Stimulated activated naive B cell treated with anti-CD40 and anti-IgM and Interleukin-4, amounts not matched to agents 10 μg/mL and 1 μg/mL and 100 μg/mL, for 72 hours (primary cell): ENCODE measurements around the gene RRP9.
A peak's percentile ranks its signal among the peaks of the same experiment; 100 is the strongest.

Experiments
- ATAC-seq, 2 donors: fragments of 150-1000 bp; cut with Tn5 transposase; replicated peaks; 2 replicates each; pipeline ENCODE4 v1.10.0; 2021; ENCODE audit warnings: moderate library complexity in 1 of 2
- DNase-seq: peaks from one replicate; pipeline ENCODE4 v3.0.0; 2021
- H3K27ac Mint-ChIP-seq: one replicate; pipeline ENCODE4 v1.8.0; 2022; ENCODE audit warnings: mild to moderate bottlenecking, mixed read lengths
- H3K27me3 Mint-ChIP-seq, 2 donors: one replicate each; pipeline ENCODE4 v1.8.0; 2022; ENCODE audit warnings: mixed read lengths in 2 of 2
- H3K36me3 Mint-ChIP-seq, 2 donors: one replicate each; pipeline ENCODE4 v1.8.0; 2022; ENCODE audit warnings: mixed read lengths in 2 of 2, mild to moderate bottlenecking in 1 of 2
- H3K4me1 Mint-ChIP-seq, 2 donors: one replicate each; pipeline ENCODE4 v1.8.0; 2022; ENCODE audit warnings: mixed read lengths in 2 of 2, mild to moderate bottlenecking in 1 of 2
- H3K4me3 Mint-ChIP-seq, 2 donors: one replicate each; pipeline ENCODE4 v1.8.0; 2022; ENCODE audit warnings: mild to moderate bottlenecking in 2 of 2, mixed read lengths in 2 of 2, moderate library complexity in 1 of 2
- H3K9me3 Mint-ChIP-seq, 2 donors: one replicate each; pipeline ENCODE4 v1.8.0; 2022; ENCODE audit warnings: mixed read lengths in 2 of 2, mild to moderate bottlenecking in 1 of 2

RRP9 gene

DNA sequence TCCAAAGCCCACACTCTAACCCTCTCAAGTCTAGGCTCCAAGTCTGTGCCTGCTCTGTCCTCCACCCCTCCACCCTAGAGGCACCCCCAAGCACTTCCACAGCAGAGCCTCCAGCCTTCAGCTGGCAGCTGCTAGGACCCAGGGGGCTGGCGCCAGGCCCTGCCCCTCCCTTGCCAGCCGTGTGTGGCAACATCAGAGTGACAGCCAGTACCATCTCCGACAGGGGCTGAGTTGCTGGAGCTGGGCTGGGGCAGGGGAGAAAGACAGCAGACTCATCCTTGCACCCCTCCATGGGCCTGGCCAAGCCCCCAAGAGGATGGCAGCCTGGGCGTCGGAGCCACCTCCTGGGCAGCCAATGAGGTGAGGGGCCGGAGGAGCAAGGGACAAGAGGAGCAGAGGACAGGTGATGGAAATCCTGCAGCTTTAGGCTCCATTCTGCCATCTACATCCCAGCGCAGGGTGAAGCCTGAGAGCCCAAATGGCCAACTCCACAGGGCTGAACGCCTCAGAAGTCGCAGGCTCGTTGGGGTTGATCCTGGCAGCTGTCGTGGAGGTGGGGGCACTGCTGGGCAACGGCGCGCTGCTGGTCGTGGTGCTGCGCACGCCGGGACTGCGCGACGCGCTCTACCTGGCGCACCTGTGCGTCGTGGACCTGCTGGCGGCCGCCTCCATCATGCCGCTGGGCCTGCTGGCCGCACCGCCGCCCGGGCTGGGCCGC lies 13.6 kb upstream of the RRP9 start, which contains the start of gene GPR62:
Gene GPR62 (plus strand): TSS at position 207 of the 718 bp plus-strand sequence. CDS start 272 bp downstream, at position 479.
- peaks cover 1 to 9% of the 10 kb centered on the region in 2 donors for H3K36me3 Mint-ChIP-seq
- H3K9me3 Mint-ChIP-seq = no peaks in the 10 kb centered on the region
- H3K4me3 Mint-ChIP-seq = peak within 1 kb of the TSS; percentile 44 to 68
- H3K27me3 Mint-ChIP-seq = peaks cover 35 to 42% of the 10 kb centered on the region in 2 donors
- H3K4me1 Mint-ChIP-seq = peaks cover 0 to 5% of the 10 kb centered on the region in 2 donors
- no peak for DNase-seq
- no peak within 1 kb of the TSS for H3K27ac Mint-ChIP-seq
- ATAC-seq = no peak

DNA sequence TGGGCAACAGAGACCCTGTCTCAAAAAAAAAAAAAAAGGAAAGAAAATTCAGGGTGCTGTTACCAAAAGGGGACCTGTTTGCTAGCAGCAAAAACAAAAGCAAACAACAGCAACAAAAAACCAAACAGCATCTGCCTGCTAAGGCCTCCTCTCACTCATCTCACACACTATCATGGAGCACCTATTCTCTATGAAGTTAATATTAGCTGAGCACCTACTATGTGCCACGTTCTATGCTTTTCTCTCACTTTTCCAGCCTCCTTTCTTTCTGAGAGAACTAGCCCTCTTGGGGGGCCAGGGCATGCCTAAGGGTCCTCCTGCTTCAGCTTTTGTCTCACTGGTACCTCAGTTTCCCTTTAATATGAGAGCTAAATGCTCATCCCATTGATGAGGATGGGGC lies 13.0 kb upstream of the RRP9 start:
- Mint-ChIP-seq H3K9me3 (no peaks in the 10 kb centered on the region), H3K4me3 (no peak overlapping the region), H3K27me3 (peaks cover 35 to 40% of the 10 kb centered on the region in 2 donors), H3K27ac (no peak overlapping the region), H3K36me3 (peaks cover 0 to 9% of the 10 kb centered on the region in 2 donors), H3K4me1 (peaks cover 0 to 5% of the 10 kb centered on the region in 2 donors)
- DNase-seq (no peak), ATAC-seq (no peak)

DNA sequence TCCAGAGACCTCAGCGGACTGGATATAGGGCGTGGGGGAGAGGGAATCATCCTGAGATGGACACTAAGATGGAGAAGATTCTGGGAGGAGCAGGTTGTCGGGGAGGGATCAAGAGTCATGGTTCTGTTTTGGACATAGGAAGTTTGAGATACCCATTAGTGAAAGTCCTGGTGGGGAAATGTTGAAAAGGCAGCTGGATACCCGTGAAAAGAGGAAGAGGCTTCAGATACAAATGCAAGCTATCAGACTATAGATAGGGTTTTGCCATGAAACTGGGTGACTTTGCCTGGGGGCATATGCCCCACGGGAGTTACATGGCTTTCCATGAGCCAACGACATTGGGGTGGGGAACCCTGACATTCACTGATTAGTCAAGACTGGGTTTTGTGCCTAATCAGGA lies 12.4 kb upstream of the RRP9 start:
- peaks cover 0 to 13% of the 10 kb centered on the region in 2 donors for H3K36me3 Mint-ChIP-seq
- ATAC-seq = no peak
- no peak overlapping the region for H3K27ac Mint-ChIP-seq
- no peak overlapping the region for H3K4me3 Mint-ChIP-seq
- no peaks in the 10 kb centered on the region for H3K9me3 Mint-ChIP-seq
- peaks cover 0 to 5% of the 10 kb centered on the region in 2 donors for H3K4me1 Mint-ChIP-seq
- no peak for DNase-seq
- H3K27me3 Mint-ChIP-seq = peaks cover 34 to 35% of the 10 kb centered on the region in 2 donors

DNA sequence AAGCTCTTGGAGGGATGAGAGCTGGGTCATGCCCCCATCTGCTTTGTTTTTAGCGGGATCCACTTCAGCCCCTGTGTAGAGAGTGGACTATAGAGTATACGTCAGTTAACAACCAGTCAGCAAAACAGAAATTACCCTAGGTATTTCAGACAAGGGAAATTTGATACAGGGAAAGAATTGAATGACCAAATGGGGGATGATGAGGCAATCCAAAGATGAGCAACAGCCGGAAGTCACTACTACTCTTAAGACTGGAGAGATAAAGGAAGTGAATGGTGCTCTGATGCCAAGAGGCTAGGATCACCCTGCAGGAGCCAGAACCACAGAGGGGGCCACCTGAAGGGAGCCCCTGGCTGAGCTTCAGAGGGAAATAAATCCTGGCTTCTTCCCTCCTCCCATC lies 11.7 kb upstream of the RRP9 start:
- peaks cover 0 to 5% of the 10 kb centered on the region in 2 donors for H3K4me1 Mint-ChIP-seq
- no peak overlapping the region for H3K4me3 Mint-ChIP-seq
- H3K27ac Mint-ChIP-seq = no peak overlapping the region
- ATAC-seq (no peak), DNase-seq (no peak)
- peaks cover 32 to 34% of the 10 kb centered on the region in 2 donors for H3K27me3 Mint-ChIP-seq
- H3K9me3 Mint-ChIP-seq = no peaks in the 10 kb centered on the region
- H3K36me3 Mint-ChIP-seq = peaks cover under 1 to 18% of the 10 kb centered on the region in 2 donors

DNA sequence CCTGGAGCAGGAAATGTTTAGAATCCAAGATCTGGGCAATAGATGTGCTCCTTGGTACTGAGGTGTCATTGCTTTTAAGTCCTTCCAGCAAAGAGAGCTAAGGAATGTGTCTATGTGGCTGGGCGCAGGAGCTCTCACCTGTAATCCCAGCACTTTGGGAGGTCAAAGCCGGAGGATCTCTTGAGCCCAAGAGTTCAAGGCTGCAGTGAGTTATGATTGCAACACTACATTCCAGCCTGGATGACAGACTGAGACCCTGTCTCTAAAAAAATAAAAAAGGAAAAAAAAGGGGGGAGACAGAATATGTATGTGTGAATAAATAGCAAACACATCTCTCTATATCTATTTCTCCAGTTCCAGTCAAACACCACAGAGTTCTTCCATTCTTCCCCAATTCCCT lies 9.2 kb upstream of the RRP9 start:
- H3K4me3 Mint-ChIP-seq = no peak overlapping the region
- DNase-seq (no peak), ATAC-seq (no peak)
- peaks cover 28 to 32% of the 10 kb centered on the region in 2 donors for H3K27me3 Mint-ChIP-seq
- no peaks in the 10 kb centered on the region for H3K9me3 Mint-ChIP-seq
- H3K27ac Mint-ChIP-seq = no peak overlapping the region
- peaks cover 0 to 5% of the 10 kb centered on the region in 2 donors for H3K4me1 Mint-ChIP-seq
- peaks cover 8 to 26% of the 10 kb centered on the region in 2 donors for H3K36me3 Mint-ChIP-seq

DNA sequence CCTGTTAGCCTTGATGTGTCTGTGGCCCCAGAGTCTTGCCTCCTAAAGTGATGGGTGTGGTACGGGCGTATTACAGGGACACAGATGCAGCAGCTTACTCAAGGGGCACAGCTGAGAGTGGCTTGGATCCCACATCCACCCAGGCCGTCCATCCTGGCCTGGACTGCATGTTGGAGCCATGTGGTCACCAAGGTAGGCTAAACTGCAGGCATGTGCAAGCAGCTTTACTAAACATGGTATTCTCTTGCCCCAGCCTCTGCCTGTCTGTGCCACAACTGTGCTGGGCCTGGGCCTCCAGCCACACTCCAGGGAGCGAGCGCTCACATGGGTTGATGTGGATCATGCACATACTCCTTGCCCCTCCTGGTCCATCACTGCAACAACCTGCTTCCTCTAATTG lies 7.4 kb upstream of the RRP9 start:
- Mint-ChIP-seq H3K27me3 (peaks cover 17 to 19% of the 10 kb centered on the region in 2 donors), H3K4me1 (peaks cover 2 to 3% of the 10 kb centered on the region in 2 donors), H3K9me3 (no peaks in the 10 kb centered on the region), H3K36me3 (peaks cover 18 to 44% of the 10 kb centered on the region in 2 donors), H3K4me3 (no peak overlapping the region), H3K27ac (no peak overlapping the region)
- ATAC-seq (no peak), DNase-seq (no peak)

DNA sequence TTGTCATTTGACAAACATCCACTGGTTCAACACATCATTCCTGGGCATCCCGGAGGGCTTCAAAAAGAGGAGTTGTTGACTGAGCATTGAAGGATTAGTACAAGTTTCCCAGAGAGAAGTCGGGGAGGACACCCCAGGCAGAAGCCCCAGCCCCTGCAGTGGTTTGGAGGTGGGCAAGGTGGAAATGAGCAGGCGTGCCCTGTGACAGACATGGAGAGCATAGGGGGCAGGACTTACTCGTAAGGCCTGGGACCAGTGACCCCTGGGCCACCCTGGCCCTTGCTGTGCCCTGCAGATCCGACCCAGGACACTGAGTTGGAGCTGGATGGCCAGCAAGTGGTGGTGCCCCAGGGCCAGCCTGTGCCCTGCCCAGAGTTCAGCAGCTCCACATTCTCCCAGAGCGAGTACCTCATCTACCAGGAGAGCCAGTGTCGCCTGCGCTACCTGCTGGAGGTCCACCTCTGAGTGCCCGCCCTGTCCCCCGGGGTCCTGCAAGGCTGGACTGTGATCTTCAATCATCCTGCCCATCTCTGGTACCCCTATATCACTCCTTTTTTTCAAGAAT lies 6.4 kb upstream of the RRP9 start:
- H3K36me3 Mint-ChIP-seq = peaks cover 20 to 45% of the 10 kb centered on the region in 2 donors
- peaks cover 7 to 9% of the 10 kb centered on the region in 2 donors for H3K27me3 Mint-ChIP-seq
- no peaks in the 10 kb centered on the region for H3K9me3 Mint-ChIP-seq
- H3K4me1 Mint-ChIP-seq = peaks cover under 1 to 11% of the 10 kb centered on the region in 2 donors
- H3K4me3 Mint-ChIP-seq = no peak overlapping the region
- ATAC-seq (no peak), DNase-seq (no peak)
- no peak overlapping the region for H3K27ac Mint-ChIP-seq

DNA sequence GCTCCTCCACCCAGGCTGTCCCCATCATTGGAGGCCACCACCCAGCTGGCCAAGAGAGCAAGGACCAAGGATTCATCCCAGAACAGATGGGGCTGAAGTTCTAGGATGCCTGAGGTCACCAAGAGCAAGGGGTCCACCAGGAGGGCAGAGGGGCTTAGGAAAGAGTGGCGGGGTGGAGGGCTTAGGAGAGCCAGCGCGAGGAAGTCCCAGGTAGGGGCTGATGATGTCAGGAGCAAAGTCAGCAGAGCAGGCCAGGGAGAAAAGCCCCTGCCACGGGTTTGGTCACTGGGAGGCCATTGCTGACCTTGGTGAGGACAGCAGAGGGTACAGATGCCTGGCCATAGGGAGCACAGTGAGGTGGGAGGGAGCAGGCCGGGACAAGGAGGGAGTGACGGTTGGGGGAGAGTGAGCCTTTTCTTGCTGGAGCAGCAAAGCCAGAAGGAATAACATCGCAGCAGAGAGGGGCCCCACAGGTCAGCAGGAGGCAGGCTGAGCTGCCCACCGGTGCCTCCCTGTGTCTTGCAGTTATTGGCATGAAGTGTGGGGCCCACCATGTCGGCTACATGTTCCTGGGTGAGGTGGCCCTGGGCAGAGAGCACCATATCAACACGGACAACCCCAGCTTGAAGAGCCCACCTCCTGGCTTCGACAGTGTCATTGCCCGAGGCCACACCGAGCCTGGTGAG lies 5.7 kb upstream of the RRP9 start:
- H3K9me3 Mint-ChIP-seq = no peaks in the 10 kb centered on the region
- H3K27ac Mint-ChIP-seq = no peak overlapping the region
- H3K27me3 Mint-ChIP-seq = peaks cover 3 to 4% of the 10 kb centered on the region in 2 donors
- H3K36me3 Mint-ChIP-seq = peaks cover 20 to 48% of the 10 kb centered on the region in 2 donors
- H3K4me3 Mint-ChIP-seq = no peak overlapping the region
- DNase-seq (no peak), ATAC-seq (no peak)
- H3K4me1 Mint-ChIP-seq = peaks cover 4 to 19% of the 10 kb centered on the region in 2 donors

DNA sequence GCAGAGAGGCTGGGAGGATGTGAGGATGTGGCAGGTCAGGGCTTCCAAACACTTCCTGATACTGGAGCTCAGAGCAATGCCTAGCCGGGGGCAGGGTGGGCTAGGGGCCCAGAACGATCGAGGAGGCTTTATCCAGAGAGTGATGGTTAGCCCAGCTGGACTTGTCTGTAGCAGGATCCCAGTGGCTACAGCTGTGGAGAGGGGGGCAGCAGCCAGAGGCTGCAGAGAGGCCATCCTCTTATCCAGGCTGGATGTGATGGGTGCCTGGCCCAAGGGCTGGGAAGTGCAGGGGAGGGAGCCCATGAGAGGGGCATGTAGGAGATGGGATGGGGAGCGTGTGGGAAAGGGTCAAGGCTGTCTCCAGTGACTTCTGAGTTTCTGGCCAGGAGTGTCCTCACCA lies 5.1 kb upstream of the RRP9 start:
- H3K27ac Mint-ChIP-seq = peak overlapping the region; percentile 68
- no peak overlapping the region for H3K4me3 Mint-ChIP-seq
- H3K4me1 Mint-ChIP-seq = peaks cover 6 to 21% of the 10 kb centered on the region in 2 donors
- no peaks in the 10 kb centered on the region for H3K9me3 Mint-ChIP-seq
- DNase-seq = no peak
- peaks cover 20 to 48% of the 10 kb centered on the region in 2 donors for H3K36me3 Mint-ChIP-seq
- no peak for ATAC-seq
- H3K27me3 Mint-ChIP-seq = no peaks in the 10 kb centered on the region

DNA sequence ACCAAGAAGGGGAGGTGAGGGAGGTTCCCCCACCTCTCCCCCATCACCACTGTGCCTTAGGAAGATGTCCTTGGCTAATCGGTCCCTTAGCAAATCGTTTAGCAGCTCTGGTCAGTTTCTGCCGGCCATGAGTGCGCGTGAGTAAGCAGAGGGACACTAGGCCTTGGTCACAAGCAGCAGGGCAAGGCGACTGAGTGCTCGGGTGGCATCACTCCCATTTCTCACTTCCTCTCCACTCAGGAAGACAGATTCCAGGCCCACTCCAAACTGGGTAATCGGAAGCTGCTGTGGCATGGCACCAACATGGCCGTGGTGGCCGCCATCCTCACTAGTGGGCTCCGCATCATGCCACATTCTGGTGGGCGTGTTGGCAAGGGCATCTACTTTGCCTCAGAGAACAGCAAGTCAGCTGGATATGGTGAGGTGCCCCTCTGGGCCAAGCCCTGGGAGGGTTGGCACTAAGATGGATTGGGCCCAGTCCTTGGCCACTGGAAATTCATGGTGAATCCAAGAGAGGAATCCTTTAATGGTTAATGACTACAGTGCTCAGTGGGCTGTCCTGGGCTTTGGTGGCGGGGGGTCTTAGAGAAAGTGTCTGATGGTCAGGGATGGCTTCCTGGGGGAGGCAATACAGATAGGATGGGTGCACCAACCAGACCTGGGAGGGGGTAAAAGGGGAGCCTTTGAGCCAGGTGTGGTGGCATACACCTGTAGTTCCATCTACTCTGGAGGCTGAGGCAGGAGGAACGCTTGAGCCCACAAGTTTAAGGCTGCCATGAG lies 4.4 kb upstream of the RRP9 start:
- no peaks in the 10 kb centered on the region for H3K27me3 Mint-ChIP-seq
- H3K9me3 Mint-ChIP-seq = no peaks in the 10 kb centered on the region
- H3K4me3 Mint-ChIP-seq = no peak overlapping the region
- peak overlapping the region; percentile 68 for H3K27ac Mint-ChIP-seq
- peaks cover 8 to 21% of the 10 kb centered on the region in 2 donors for H3K4me1 Mint-ChIP-seq
- peaks cover 20 to 48% of the 10 kb centered on the region in 2 donors for H3K36me3 Mint-ChIP-seq
- ATAC-seq (no peak), DNase-seq (no peak)

DNA sequence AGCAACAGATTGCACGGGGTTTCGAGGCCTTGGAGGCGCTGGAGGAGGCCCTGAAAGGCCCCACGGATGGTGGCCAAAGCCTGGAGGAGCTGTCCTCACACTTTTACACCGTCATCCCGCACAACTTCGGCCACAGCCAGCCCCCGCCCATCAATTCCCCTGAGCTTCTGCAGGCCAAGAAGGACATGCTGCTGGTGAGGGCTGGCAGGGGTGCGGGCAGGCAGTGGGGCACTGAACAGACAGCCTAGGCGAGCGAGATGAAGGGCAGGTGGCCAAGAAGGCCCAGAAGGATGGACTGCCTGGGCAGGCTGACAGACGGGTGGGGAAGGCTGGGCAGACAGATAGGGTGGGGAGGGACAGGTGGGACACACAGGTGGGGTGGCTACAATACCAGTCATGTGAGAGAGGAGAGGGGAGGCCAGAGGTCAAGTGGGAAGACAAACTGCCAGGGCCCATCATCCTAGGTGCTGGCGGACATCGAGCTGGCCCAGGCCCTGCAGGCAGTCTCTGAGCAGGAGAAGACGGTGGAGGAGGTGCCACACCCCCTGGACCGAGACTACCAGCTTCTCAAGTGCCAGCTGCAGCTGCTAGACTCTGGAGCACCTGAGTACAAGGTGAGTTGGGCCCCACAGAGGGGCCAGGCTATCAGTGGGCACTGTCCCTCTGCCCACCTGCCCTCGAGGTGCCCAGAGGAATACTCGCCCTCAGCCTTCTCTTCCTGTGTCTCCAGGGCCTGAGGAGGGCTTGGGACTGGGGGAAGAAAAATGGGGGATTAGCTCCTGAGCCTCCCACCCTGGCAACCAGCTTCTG lies 3.5 kb upstream of the RRP9 start:
- Mint-ChIP-seq H3K4me1 (peaks cover 17 to 30% of the 10 kb centered on the region in 2 donors), H3K27ac (no peak overlapping the region), H3K36me3 (peaks cover 24 to 52% of the 10 kb centered on the region in 2 donors), H3K27me3 (no peaks in the 10 kb centered on the region), H3K4me3 (no peak overlapping the region), H3K9me3 (no peaks in the 10 kb centered on the region)
- no peak for ATAC-seq
- DNase-seq = no peak

DNA sequence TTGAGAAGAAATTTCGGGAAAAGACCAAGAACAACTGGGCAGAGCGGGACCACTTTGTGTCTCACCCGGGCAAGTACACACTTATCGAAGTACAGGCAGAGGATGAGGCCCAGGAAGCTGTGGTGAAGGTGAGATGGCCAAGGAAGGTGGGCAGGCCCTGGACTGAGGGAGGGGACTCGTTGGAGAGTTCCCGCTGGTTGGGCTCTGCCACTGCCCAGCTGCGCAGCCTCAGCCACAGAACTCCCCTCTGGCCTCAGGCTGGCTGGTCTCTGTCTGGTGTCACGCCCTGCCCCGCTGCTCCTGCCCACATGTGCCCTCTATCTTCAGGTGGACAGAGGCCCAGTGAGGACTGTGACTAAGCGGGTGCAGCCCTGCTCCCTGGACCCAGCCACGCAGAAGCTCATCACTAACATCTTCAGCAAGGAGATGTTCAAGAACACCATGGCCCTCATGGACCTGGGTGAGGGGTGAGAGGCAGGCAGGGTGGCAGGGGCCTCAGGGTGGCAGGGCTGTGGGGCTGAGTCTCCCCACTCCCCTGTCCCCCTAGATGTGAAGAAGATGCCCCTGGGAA lies 2.8 kb upstream of the RRP9 start:
- Mint-ChIP-seq H3K4me3 (no peak overlapping the region), H3K27ac (no peak overlapping the region), H3K9me3 (no peaks in the 10 kb centered on the region), H3K4me1 (peaks cover 23 to 37% of the 10 kb centered on the region in 2 donors), H3K27me3 (no peaks in the 10 kb centered on the region), H3K36me3 (peaks cover 24 to 57% of the 10 kb centered on the region in 2 donors)
- DNase-seq (no peak), ATAC-seq (no peak)
